Measurements from ENCODE around the gene SH2D5.

GRCh38 chr1:20706841-20707240, 25.7 kb downstream of the SH2D5 start:
- TF ChIP-seq, protein P1, sequence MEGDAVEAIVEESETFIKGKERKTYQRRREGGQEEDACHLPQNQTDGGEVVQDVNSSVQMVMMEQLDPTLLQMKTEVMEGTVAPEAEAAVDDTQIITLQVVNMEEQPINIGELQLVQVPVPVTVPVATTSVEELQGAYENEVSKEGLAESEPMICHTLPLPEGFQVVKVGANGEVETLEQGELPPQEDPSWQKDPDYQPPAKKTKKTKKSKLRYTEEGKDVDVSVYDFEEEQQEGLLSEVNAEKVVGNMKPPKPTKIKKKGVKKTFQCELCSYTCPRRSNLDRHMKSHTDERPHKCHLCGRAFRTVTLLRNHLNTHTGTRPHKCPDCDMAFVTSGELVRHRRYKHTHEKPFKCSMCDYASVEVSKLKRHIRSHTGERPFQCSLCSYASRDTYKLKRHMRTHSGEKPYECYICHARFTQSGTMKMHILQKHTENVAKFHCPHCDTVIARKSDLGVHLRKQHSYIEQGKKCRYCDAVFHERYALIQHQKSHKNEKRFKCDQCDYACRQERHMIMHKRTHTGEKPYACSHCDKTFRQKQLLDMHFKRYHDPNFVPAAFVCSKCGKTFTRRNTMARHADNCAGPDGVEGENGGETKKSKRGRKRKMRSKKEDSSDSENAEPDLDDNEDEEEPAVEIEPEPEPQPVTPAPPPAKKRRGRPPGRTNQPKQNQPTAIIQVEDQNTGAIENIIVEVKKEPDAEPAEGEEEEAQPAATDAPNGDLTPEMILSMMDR (IDR thresholded peaks at IDR 0.05): no peak
- TF ChIP-seq POLR2A (IDR thresholded peaks at IDR 0.05) (no peak), POLR2AphosphoS5 (IDR thresholded peaks at IDR 0.05) (no peak)
